ACC112 (cell line): ENCODE measurements around the gene PTCH2.
"Not testable (repeated sequence)": the region's sequence is repeated elsewhere in the genome, so short reads cannot be mapped to it uniquely, and the experiment has no call there.

Source experiments
- H2AFZ ChIP-seq: fragments of 200-600 bp; sonication (generic); one replicate; pipeline ENCODE4 v1.6.0; 2017; ENCODE audit warnings: antibody characterized with exemption, low read length; ENCODE audit not compliant: unreplicated experiment
- H3K27ac ChIP-seq: fragments of 200-600 bp; sonication (generic); 2 replicates; pipeline ENCODE4 v1.5.1; 2014; ENCODE audit warnings: low read depth, mild to moderate bottlenecking, antibody characterized with exemption, low read length, moderate library complexity
- H3K27me3 ChIP-seq: fragments of 200-600 bp; sonication (generic); 2 replicates; pipeline ENCODE4 v1.6.1; 2014; ENCODE audit warnings: mild to moderate bottlenecking, antibody characterized with exemption, low read length, moderate library complexity, mixed read lengths; ENCODE audit not compliant: insufficient read depth
- H3K36me3 ChIP-seq: fragments of 200-600 bp; sonication (generic); 2 replicates; pipeline ENCODE4 v1.6.1; 2016; ENCODE audit warnings: mild to moderate bottlenecking, antibody characterized with exemption, low read length, moderate library complexity, mixed read lengths; ENCODE audit not compliant: insufficient read depth
- H3K4me1 ChIP-seq: fragments of 200-600 bp; sonication (generic); one replicate; pipeline ENCODE4 v1.6.1; 2016; ENCODE audit warnings: low read length, mixed read lengths; ENCODE audit not compliant: insufficient read depth, unreplicated experiment, control insufficient read depth
- H3K4me3 ChIP-seq: fragments of 200-600 bp; sonication (generic); 2 replicates; pipeline ENCODE4 v1.5.1; 2014; ENCODE audit warnings: mild to moderate bottlenecking, low read depth, low read length
- H3K79me2 ChIP-seq: fragments of 200-600 bp; sonication (generic); one replicate; pipeline ENCODE4 v1.6.0; 2016; ENCODE audit warnings: low read length; ENCODE audit not compliant: control insufficient read depth, unreplicated experiment, insufficient read depth

Gene PTCH2

DNA sequence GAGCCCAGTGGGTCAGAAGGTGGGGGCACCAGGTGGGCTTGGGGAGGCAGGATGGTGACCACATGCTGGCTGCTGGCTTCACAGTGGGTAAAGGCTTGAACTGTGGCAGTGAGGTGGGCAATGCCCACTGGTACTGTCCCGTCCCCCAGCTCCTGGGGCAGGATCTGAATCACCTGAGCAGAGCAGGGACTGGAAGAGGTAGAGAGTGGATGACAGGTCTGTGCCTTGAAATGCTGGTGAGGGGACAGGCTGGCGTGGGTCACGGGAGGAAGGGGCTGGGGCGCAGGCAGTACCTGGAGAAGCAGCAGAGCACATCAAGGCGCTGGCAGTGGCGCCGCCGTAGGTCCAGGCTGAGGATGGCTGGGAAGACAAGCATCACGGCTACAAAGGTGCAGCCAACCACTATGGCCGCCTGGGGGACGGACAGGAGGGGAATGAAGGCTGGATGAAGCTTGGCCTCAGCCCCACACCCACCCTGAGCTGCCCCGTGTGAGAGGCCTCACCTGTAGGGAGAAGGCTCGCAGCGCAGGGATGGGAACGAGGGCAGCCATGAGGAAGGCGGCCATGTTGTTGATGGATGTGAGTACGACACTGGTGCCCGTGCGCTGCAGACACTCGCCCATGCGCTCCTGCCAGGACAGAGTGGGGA lies 14.9 kb downstream of the PTCH2 start:
- peaks cover 6% of the 10 kb centered on the region for H3K4me1 ChIP-seq
- no peak overlapping the region for H3K27ac ChIP-seq
- H3K4me3 ChIP-seq, result no peak overlapping the region
- no peaks in the 10 kb centered on the region for H3K27me3 ChIP-seq
- no peaks in the 10 kb centered on the region for H3K36me3 ChIP-seq
- H2AFZ ChIP-seq, result no peak overlapping the region
- no peaks in the 10 kb centered on the region for H3K79me2 ChIP-seq

DNA sequence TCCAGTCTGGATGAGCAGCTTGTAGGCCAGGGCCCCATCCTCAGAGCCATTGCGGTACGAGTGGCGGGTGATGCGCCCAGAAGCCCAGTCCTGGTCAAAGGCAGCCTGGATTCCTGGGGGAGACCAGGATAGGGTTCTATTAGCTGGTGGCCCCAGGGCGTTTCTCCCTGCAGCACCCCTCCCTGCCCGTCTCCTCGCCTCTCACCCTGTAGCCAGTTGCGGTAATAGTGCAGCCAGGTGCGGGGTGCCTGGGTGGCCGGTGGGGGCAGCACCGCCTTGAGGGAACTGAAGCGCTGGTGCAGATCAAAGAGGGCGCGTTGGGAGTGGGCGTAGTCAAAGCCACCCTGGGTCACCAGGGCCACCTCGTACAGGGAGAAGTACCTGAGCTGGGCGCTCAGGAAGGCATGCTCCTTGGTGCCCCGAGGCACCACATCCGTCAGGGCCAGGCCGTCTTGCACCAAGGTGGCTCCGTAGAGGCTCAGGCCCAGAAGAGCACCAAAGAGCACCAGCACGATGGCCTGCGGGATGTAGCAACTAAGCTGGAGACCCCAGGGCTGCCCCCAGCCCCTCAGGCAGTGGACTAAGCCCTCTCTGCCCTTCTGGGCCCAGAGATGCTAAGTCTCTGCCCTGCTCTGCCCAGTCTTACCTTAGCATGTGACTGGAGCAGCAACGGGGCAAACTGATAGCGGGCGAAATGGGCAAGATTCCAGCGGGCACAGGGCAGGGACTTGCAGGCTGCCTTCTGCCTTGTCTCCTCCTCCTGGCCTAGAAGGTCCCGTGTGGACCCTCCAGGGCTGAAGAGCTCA lies 15.7 kb downstream of the PTCH2 start:
- Histone ChIP-seq H3K36me3 (no peaks in the 10 kb centered on the region), H2AFZ (no peak overlapping the region), H3K4me3 (no peak overlapping the region), H3K27ac (no peak overlapping the region), H3K4me1 (peaks cover 6% of the 10 kb centered on the region), H3K27me3 (no peaks in the 10 kb centered on the region), H3K79me2 (no peaks in the 10 kb centered on the region)

DNA sequence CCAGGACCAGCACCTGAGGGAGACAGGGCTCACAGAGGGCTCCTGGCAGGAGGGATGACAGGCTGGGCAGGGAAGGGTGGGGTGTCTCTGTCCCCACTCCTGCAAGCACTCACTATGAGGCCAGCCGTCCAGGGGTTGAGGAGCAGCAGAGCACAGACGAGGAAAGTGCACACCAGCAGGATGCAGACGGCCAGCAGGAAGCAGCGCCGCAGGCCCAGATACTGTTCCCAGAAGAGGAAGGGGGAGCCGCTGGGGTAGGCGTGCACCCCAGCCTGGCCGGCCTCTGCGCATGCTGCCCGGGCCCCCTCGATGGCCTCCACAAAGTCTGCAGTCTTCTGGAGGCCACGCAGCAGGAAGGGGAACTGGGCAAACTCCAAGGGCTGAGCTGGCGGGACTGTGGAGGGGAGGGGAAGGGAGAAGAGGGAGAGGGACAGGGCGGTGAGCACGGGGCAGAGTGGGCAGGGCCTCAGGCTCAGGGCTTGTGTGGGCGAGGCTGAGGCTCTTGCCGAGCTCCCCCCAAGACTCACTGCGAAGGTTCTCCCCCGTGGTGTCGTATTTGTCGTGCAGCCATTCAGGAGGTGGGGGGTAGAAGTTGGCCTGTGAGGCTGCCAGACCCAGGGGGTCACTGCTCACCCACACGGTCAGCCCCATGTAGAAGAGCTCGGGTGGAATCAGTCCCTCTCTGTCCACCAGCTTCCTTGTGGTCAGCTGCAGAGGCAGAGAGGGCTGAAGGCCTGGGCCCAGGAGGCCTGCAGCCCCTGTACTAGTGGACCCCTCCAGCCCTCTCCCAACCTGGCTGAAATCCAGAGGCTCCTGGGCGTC lies 16.5 kb downstream of the PTCH2 start:
- Histone ChIP-seq H3K4me3 (no peak overlapping the region), H3K79me2 (no peaks in the 10 kb centered on the region), H3K27me3 (no peaks in the 10 kb centered on the region), H3K36me3 (no peaks in the 10 kb centered on the region), H3K4me1 (peaks cover 6% of the 10 kb centered on the region), H3K27ac (no peak overlapping the region), H2AFZ (peak overlapping the region; percentile 44)

DNA sequence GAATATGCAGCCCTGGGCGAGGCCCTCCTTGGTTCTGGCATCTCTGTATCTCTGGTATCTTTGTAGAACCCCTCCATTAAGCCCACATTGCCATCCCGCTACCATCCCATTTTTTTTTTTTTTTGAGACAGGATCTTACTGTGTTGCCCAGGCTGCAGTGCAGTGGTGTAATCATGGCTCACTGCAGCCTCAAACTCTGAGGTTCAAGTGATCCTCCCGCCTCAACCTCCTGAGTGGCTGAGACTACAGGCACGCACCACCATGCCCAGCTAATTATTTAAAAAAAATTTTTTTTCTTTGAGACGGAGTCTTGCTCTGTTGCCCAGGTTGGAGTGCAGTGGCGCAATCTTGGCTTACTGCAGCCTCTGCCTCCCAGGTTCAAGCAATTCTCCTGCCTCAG lies 18.7 kb downstream of the PTCH2 start:
- not testable (repeated sequence) for H3K36me3 ChIP-seq, H2AFZ ChIP-seq, H3K27me3 ChIP-seq, H3K4me3 ChIP-seq, H3K79me2 ChIP-seq, H3K27ac ChIP-seq
- H3K4me1 ChIP-seq, result peaks cover 10% of the 10 kb centered on the region

DNA sequence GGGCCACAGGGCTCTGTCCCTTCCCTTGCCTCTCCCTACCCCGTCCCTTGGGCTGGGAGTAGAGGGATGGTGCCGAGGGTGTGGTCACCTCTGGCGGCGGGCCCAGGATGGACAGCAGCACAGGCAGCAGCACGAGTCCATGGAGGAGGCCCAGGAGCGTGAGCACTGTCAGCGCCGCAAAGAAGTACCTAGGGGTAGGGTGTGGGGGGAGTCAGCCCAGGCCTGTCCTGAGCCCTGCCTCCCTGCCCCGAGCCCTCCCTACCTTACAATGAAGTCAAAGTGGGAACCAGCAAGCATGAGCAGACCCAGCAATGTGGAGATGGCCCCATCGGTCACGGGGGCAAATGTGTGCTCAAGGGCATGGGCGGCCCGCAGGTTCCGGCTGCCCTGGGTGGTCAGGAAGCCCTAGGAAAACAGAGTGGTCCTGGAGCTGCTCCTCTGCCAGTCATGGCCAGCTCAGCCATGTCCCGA lies 20.0 kb downstream of the PTCH2 start:
- H3K4me3 ChIP-seq, result no peak overlapping the region
- H3K79me2 ChIP-seq, result no peaks in the 10 kb centered on the region

DNA sequence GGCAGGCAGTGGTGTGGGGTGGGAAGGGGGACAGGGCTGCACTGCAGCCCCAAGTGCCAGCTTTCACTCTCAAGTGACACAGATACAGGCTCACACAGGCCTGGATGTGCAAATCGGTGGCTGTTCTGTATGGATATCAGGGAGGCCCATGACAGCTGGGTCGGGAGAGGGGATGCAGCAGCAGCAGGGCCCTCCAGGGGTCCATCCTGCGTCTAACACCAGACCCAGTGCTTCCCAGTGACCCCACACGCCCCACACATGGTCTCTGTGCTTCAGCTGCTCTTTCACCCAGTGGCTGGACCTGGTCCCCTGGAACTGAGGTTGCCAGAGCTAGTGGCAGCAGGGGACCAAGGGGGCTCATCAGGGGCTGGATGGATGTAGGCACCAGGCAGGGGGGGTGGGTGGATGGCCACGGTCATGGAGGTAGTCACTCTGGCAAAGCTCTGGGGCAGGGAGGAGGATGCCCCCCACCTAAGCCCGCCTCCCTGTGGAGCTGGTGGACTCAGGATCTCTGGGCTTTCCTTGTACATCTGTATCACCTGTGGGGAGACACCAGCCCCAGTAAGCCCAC lies 20.8 kb downstream of the PTCH2 start:
- Histone ChIP-seq H3K36me3 (no peaks in the 10 kb centered on the region), H2AFZ (no peak overlapping the region), H3K27ac (no peak overlapping the region), H3K4me3 (no peak overlapping the region), H3K27me3 (no peaks in the 10 kb centered on the region), H3K79me2 (no peaks in the 10 kb centered on the region), H3K4me1 (peaks cover 13% of the 10 kb centered on the region)

More for the DNA sequence above, 20.0 kb downstream of the PTCH2 start:
- Histone ChIP-seq H3K27ac (no peak overlapping the region), H3K4me1 (peaks cover 13% of the 10 kb centered on the region), H2AFZ (no peak overlapping the region), H3K36me3 (no peaks in the 10 kb centered on the region), H3K27me3 (no peaks in the 10 kb centered on the region)

DNA sequence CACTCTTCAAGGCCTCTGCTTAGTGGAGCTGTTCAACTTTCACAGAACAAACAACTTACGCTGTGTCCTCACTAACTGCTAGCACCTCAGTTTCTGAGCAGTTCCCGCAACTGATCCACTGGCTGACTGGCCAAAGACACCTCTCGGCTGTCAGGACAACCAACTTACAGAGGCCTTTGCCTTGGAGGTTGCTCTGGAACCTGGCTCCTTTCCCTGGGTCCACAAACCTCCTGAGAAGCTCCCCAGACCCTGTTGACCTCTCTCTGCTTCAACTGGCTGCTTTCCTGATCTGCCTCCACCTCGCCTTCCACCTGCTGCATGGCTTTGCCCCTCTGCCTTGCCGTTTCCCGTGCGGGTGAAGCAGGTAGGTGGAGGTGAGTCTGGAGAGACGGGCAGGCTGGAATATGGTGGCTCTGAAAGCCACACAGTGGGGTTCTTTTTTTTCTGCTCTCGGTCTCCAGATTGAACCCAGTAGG lies 21.8 kb downstream of the PTCH2 start:
- no peak overlapping the region for H3K27ac ChIP-seq
- H3K79me2 ChIP-seq, result no peaks in the 10 kb centered on the region
- H2AFZ ChIP-seq, result no peak overlapping the region
- H3K36me3 ChIP-seq, result no peaks in the 10 kb centered on the region; the same call in 1 of the 2 replicates
- H3K4me1 ChIP-seq, result peaks cover 8% of the 10 kb centered on the region
- no peak overlapping the region for H3K4me3 ChIP-seq
- no peaks in the 10 kb centered on the region for H3K27me3 ChIP-seq

DNA sequence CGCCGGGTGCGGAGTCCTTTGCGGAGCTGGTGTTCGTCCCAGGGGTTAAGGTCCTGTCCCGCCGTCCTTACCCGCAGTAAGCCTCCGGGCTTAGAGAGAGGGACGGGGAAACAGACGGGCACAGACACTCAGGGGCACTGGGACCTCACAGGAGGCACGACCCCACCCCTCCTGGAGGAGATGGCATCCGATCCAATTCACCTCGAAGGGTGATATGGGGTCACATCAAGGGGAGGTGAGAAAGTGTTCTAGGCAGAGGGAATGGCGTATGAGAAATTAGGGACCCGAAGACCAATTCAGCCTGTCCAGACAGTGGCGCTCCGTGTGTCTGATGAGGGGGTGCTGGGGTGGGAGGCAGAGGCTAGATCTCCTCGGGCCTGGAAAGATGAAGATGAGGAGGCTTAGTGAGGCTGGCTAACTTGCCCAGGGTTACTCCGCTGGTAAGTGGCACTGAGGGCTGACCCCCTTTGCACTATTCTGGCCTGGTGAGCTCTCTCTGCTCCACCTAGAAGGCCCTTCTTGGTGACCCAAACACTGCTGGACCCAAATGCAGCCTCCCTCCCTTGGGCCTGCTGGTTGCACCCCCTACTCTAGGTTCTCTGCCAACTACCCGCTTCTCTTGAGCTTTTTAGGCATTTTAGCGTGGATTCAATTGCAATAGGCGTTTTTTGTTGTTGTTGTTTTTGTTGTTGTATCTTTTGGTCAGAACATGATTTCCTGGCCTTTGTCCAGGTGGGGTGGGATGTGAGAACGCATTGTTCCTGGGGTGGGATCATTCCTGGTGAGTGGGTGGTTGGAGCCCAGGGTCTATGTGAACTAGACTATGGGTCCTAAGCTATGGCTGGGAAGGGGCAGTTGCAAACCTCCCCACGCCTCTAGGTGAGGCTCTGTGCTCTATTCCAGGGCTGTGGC lies 22.5 kb downstream of the PTCH2 start:
- Histone ChIP-seq H3K79me2 (no peaks in the 10 kb centered on the region), H2AFZ (peak overlapping the region; percentile 59), H3K4me1 (peaks cover 10% of the 10 kb centered on the region), H3K27ac (peak overlapping the region; percentile 99; the same call in 1 of the 2 replicates), H3K27me3 (no peaks in the 10 kb centered on the region), H3K36me3 (peaks cover 4% of the 10 kb centered on the region; the same call in 1 of the 2 replicates), H3K4me3 (peak overlapping the region; percentile 77)

DNA sequence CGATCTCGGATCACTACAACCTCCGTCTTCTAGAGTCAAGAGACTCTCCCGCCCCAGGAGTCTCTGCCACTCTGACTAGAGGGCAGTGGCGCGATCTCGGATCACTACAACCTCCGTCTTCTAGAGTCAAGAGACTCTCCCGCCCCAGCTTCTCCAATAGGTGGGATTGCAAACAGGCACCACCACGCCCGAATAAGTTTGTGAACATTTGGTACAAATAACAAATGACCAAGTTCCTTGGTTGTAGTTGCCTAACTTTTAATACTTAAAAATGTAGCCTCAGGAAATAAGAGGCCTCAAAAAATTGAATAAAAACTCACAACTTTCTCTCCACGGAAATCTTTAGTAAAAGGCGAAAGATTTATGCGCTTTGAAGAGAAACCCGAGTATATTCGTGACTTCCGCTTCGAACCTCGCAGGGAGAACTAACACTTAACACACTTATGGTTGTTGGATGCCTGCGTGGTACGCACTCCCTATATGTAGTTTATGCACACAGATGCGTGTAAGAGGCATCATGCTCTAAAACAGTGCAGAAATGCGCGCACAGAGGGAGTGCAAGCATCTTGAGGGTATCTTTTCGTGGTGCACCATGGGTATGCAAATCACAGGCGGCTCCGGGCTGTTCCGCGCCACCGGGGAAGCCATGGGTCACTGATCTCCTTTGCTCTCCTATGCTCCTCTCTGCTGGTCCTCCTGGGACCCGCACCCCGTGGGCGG lies 23.3 kb downstream of the PTCH2 start:
- H3K4me1 ChIP-seq, result peaks cover 18% of the 10 kb centered on the region
- peak overlapping the region; percentile 77 for H3K4me3 ChIP-seq
- H3K36me3 ChIP-seq, result peaks cover 12% of the 10 kb centered on the region
- H3K27me3 ChIP-seq, result no peaks in the 10 kb centered on the region
- peak overlapping the region; percentile 59 for H2AFZ ChIP-seq
- H3K27ac ChIP-seq, result peak overlapping the region; percentile 99
- peaks cover 3% of the 10 kb centered on the region for H3K79me2 ChIP-seq
